Stromal cell of bone marrow (primary cell): ENCODE results near the gene SYT4.
"Not testable (repeated sequence)": the region's sequence is repeated elsewhere in the genome, so short reads cannot be mapped to it uniquely, and the experiment has no call there.

Experiments used
- DNase-seq: peaks from one replicate; pipeline ENCODE4 v3.0.0-alpha.2; 2012; ENCODE audit warnings: low read depth

The SYT4 gene, protein sequence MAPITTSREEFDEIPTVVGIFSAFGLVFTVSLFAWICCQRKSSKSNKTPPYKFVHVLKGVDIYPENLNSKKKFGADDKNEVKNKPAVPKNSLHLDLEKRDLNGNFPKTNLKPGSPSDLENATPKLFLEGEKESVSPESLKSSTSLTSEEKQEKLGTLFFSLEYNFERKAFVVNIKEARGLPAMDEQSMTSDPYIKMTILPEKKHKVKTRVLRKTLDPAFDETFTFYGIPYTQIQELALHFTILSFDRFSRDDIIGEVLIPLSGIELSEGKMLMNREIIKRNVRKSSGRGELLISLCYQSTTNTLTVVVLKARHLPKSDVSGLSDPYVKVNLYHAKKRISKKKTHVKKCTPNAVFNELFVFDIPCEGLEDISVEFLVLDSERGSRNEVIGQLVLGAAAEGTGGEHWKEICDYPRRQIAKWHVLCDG

DNA sequence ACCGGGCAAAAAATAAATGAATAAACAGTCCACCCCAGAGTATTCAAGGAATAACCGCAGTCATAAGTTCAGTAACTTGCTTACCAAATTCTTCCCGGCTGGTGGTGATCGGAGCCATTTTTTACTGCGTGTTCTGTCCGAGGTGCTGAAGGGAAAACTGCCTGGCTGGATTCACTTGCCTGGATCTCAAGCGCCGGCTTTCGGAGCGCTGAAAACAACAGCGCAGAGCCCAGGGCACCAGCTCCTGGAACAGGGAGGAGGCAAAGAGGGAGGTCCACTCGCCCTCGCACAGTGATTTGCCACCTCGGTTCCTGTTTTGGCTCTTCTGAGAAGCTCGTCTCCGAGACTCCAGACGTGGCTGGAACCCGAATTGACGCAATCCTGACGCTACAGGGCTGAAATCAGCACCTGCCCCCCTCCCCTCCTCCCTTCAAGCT is at the start of gene SYT4:
TSS of gene SYT4 (minus strand) at position 327 of the 437 bp plus-strand sequence. CDS start at position 118, 209 bp downstream.
- DNase-seq, result peak; percentile 49

DNA sequence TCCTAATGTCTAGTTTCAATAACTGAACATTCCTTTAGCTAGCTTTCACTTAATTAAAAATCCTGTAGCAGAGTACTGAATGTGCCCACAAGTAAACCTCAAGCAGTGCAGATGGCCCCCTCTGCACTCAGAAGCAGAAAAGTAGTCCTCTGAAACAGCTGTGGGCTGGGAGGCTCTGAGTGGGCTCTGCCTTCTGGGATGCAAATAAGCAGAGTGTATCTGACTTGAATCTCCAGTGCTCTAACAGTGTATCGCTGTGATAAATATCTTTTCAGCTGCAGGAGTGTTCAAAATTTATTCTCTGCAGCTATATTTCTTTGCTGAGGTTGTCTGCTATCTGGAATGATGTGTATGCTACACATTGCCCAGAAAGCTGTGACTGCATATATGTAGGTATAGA is 44.8 kb upstream of the SYT4 start:
- no peak for DNase-seq

DNA sequence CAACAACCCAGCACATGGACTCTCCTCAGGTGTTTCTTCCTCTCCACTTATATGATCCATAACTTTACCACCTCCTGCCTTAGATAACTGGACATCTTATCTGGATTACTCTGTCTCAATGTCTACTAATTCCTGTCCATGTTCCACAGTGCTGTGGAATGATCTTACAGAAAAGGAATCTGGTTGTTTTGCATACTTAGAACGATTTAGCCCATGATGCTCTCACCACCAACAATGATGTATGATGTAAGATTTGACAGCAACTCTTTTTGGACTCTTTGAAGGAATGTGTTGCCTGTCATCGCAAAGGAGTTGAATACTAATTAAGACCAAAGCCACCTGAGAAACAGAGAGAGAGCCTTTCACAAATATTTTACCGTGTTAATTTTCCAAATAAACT is 37.7 kb upstream of the SYT4 start:
- DNase-seq, result no peak

DNA sequence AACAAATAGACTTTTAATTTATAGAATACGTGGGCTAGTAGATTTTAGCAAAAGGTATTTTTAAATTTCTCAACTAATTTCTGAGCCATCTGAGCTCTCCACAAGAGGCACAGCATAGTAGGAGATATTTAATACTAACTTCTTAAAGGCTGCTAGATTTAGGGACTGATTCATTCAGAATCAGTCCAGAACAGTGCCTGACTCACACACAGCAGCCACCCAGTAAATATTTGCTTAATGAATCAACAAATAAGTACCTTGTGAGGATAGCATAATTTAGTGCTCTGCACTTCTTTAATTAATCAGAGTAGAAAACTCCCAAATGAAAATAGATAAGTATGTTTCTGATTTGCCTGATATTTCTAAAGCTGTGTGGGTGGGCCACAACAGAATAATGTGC is 35.6 kb upstream of the SYT4 start:
- no peak for DNase-seq

DNA sequence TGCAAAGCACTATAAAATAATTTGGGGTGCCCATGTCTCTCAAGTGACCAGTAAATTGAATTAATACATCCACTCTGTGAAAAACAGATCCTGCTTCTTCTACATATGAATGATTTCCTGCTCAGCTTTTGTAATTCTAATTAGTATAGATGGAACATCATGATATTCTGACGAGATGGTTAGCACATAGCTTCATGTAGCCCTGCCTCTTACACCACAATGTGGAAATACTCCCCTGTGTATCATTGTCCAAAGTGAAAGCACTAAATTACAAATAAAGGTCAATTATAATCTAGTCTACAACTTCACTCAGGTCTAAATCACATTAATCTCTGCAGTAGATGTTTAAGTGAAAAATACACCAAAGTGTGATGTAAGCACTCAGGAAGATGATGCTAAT is 32.9 kb upstream of the SYT4 start:
- DNase-seq, result no peak

DNA sequence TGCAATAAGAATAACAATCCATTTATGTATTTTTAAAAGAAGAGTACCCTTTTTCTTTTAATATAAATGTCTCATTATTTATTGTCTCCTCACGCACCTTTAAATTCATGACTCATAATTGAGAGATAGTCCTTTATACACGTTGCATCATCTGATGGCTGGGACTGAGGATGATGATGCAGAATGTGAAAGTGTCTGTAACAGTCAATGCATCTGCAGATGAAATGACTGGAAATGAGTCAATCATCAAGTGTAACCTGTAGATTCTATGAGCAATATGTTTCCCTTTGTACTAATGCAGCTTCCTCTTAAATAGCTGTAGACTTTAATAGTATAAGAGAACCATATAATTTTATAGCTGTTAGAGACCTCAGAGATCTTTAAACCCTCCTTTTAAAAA is 26.1 kb upstream of the SYT4 start:
- DNase-seq, result no peak

DNA sequence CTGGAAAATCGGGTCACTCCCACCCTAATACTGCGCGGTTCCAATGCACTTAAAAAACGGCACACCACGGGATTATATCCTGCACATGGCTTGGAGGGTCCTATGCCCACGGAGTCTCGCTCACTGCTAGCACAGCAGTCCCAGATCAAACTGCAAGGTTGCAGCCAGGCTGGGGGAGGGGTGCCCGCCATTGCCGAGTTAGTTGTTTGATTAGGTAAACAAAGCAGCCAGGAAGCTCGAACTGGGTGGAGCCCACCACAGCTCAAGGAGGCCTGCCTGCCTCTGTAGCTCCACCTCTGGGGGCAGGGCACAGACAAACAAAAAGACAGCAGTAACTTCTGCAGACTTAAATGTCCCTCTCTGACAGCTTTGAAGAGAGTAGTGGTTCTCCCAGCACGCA is 8.9 kb upstream of the SYT4 start:
- not testable (repeated sequence) for DNase-seq

DNA sequence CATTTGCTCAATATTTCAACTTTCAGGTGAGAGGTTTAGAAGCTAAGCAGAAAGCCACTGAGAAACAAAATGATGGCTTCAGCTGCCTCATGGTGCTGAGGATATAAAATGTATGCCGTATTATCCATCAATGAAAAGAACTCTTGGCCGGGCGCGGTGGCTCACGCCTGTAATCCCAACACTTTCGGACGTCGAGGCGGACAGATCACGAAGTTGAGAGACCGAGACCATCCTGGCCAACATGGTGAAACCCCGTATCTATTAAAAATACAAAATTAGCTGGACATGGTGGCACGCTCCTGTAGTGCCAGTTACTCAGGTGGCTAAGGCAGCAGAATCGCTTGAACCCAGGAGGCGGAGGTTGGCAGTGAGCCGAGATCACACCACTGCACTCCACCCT is 6.0 kb upstream of the SYT4 start:
- DNase-seq, result no peak

DNA sequence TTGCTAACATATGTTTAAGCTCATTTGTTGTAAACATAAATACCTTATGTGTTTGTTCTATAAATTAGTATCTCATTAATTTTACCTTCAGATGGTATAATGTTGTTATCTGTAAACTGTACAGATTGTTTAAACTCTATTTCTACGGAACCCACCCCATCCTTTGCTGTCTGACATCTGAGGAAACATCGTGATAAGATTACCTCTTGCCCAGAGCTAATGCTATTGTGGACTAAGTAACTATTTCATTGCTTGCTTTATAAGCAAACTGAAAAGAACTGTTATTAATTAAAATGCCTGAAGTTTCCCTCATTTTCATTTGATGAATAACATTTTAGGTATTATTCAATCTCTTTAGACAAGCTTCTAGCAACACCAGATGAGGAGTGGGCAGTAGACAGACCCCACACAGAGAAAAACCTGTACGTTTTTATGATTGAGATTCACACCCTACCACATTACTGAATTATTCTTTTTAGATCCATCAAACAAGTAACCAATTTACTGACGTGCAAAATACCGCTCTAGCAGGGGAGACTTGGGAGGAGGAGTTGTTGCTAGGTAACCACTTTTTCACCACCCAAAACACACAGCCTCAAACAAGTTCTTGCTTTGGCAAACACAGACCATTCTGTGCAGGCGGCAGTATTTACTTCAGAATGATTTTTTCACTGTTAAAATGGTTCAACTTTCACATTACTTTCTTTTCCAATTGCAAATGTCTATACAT is 1.9 kb upstream of the SYT4 start:
- no peak for DNase-seq

DNA sequence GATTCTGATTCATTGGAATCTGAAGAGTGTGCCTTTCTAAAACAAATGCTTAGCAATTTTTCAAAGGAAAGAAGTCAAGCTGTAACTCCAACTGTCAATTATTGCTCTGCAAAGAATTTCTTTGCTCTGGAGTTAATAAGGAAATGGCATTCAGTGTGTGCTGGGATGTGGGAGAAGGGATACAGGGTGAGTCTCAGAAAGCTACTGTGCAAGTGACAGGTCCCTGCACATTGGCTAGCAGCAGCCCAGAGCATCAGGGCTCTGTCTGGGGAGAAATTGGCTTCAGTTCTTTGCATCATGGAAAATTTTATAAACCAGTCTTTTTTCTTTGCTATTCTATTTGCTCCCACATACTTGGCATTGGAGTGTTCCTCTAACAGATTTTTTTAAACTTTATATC is 1.1 kb upstream of the SYT4 start:
- DNase-seq, result no peak

DNA sequence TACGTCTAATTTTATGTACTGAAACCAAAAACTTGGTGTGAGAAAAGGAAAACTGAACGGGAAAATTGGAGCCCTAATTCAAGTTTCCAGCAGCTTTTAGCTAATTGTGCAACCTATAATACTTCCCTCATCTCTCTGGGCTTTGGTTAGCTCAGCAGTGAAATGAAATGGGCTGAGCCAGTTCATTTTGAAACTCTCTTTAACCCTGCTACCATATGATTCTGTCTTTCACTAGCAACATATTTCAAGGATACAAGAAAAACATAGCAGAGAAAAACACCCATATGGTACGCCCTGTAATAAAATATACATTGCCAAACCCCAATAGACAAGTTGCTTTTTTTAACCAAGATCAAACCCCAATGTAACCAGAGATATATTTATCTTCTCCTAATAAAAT is 799 bp downstream of the SYT4 start:
- DNase-seq, result no peak

DNA sequence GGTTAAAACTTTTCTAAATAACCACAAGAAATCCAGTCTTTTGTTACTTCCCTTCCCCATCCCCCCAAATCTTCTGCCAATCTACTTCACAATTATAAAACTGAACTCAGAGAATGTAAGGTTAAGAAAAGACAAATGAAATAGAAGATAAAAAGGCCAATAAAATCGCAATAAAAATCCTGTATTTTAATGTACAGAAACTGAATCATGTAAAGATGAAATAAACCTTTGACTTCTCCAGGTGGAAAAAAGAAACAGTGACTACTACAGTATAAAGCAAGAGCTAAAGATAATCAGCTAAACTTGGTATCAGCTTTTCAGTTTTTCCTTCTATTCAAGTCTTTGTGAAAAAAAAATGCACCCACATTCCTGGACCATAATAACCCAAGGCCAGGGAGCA is 1.7 kb downstream of the SYT4 start:
- DNase-seq, result no peak

DNA sequence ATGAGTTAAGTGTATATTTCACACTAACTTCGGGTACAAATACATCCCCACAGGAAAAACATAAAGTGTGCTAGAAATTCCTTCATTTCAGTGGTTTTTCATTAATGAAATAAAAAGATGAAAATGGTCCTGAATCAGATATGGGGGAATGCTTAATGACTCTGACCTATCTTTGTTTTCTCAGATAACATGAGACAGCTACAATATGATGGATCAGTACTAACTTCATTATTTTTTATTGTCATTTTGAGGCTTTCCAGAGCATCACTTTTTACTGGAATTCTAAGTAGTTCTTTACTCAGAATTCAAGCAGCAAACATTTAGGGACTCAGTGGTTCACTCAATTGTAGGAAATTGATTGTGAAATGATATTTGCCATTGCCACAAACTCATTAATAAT is 2.8 kb downstream of the SYT4 start:
- no peak for DNase-seq

DNA sequence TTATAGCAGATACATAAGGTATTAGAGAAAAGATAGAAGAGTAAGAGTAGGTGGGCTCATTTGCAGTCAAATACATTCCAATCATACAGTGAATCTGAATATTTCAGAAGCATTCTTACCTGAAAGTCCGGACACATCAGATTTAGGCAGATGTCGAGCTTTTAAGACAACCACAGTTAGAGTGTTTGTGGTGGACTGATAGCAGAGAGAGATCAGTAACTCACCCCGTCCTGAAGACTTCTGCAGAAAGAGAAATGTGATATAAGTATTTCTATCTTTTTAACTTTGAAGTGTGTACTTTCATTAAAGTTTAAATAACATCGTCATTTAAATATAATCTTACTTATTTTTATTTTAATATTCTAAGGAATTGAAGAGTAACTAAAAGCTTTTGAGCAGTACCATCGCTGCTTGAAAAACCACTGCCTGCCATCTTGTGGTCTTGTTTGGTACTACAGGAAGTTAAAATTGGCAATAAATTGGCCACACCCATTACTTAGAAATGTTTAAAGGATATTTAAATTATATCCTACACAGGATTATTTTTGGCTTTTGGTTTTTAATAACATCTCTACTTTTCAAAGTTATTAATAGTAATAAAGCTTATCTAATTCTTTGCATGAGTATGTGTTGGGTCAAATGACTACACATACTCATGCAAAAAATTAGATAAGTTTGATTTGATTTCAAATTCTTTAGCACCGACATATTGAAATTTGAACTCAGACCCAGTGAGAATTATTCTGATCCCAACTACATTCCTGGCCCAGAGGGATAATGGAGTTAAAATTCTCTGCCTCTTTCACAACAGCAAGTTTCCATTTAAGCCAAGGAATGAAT is 5.5 kb downstream of the SYT4 start:
- peak; percentile 33 for DNase-seq

DNA sequence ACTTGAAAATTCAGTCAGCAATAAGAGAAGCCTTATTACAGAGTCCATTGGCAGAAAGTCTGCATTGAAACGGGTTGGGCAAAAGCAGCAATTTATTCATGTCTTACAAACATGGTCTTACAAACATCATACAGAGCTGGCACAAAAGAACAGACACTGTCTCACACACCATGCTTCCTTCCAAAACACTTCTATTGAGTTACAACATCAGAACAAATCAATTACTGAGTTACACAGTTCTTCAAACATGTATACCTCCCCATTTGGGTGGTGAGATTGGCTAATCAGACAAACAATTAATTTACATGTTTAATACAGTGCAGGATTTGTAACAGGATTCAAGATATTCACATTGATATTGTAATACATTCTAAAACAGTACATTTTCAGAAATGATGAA is 9.5 kb downstream of the SYT4 start:
- DNase-seq, result no peak

DNA sequence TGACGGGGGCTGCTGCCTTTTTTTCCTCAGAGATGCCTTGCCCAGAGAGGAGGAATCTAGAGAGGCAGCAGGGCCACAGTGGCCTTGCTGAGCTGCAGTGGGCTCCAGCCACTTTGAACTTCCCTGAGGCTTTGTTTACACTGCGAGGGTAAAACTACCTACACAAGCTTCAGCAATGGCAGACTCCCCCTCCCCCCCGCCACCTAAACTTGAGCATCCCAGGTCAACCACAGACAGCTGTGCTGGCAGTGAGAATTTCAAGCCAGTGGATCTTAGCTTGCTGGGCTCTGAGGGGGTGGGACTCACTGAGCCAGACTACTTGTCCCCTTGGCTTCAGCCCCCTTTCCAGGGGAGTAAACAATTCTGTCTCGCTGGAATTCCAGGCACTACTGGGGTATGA is 11.8 kb downstream of the SYT4 start:
- DNase-seq, result no peak

DNA sequence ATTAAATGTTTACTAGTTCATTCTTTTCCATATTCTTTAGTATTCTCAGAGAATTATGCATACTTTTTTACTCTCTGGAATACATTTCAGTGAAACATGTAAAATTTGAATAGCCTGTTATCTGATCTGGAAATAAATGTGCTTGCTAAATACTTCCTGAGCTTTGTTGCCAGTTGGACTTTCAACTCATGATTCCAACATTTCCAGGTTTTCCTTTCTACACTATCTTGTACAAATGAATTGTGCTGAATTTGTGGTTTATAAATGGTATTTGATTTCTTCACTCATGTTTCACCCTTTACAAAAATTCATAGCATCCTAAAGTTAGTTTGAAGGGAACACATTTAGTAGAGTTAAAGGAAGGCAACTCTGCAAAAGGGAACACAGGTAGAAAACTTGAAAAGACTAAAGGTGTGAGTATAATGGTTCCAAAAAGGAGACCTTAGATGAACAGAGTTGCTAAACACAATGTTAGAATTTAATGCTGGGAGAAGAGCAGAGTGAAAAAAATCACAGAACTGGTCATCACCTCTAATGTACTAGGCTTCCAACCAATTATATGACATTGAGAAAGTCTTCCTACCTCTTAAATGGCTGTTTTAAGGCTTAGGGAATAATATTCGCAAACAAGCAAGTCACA is 28.6 kb downstream of the SYT4 start:
- DNase-seq, result no peak

DNA sequence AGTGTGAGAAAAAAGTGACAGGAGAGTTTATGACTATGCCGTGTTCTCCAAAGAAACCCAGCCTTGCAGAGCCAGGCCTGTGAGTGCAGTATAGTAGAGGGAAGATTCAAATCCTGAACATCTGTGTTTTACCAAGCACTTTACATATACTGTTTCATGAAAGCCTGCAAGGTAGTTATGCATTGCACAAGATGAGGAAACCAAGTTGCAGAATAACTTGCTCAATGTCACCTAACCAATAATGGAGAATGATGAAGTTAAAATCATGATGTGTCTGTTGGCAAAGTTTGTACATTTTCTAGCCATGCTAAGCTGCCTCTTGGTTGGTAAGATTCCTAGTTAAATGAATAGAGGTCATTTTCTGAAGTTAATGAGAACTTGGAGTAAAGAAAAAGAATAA is 29.3 kb downstream of the SYT4 start:
- DNase-seq, result no peak

DNA sequence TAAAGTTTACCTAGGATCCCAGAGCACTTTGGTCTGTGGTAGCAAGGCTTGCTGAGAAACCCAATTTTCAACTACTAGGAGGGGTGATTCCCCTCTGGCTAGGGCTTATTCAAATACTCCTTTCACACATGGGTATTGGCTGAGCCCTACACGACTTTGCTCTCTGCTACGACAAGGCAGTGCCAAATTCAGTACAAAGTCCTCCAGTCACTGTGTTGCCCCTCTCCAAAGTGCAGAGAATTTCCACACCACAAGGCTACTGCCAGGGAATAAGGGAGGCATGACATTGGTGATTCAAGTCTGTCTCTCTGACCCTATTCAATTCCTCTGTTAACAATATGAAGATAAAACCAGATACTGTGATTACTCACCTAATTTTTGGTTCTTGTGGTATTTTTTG is 38.9 kb downstream of the SYT4 start:
- DNase-seq, result no peak

DNA sequence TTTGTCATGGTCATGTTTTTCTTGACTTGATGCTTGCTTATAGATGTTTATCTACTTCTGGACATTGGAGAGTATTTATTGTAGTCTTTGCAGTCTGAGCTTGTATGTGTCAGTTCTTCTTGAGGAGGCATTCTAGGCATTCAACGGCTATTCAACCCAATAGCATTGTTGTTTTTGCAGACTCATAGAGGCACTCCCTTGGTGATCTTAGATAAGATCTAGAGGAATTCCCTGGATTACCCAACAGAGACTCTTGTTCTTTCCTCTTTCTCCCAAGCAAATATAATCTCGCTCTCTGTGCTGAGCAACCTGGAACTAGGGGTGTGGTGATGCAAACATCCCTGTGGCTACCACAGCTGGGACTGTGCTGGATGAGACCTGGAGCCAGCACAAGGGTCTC is 40.4 kb downstream of the SYT4 start:
- no peak for DNase-seq

DNA sequence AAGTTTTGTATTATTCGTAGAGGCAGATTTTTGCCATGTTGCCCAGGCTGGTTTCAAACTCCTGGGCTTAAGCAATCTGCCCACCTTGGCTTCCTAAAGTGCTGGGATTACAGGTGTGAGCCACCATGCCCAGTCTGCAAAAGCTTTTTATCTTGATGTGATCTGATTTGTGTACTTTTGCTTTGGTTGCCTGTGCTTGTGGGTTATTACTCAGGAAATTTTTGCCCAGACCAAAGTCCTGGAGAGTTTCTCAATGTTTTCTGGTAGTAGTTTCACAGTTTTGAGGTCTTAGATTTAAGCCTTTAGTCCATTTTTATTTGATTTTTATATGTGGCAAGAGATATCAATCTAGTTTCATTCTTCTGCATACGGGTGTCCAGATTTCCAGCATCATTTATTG is 42.4 kb downstream of the SYT4 start:
- DNase-seq, result no peak

DNA sequence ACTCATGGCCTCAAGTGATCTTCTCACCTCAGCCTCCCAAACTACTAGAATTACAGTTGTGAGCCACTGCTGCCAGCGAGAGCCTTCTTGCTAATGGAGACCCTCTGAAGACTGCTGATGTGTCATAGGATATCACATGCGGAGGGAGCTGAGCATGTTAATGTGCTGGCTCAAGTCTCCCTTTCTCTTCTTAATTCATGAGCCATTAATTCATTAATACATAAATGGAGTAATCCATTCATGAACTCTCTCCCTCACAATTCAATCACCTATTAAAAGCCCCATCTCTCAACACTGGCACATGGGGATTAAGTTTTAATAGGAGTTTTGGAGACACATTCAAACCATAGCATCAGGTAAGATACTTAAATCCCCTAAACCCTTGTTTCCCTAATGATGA is 54.8 kb downstream of the SYT4 start:
- DNase-seq, result no peak
